Endothelial cell of umbilical vein (primary cell): ENCODE results near the gene CEBPB. TPM values are rescaled to one million over a fixed set of nuclear protein-coding genes. Genes with fewer than 3 reads are reported as not detected.

Experiments used
- BruUV-seq: library from RNA; stranded (reverse); fragments of 400-500 nt; replicated peaks from 2 replicates; lab custom pipeline; 2021; lab: Mats Ljungman, UMichigan
- CTCF ChIA-PET: fragments of 300-600, 350-600 bp; sonication (Branson Sonifier 250); formaldehyde crosslinking; loops from one replicate; lab custom pipeline; 2021; ENCODE audit warnings: antibody characterized with exemption, inconsistent platforms; lab: Charles Lee
- POLR2A ChIA-PET: fragments of 300-600, 350-600 bp; sonication (Branson Sonifier 250); formaldehyde crosslinking; loops from one replicate; lab custom pipeline; 2021; ENCODE audit warnings: antibody characterized with exemption, inconsistent platforms; lab: Charles Lee
- DNase-seq: peaks from one replicate; pipeline ENCODE4 v3.0.0-alpha.2; 2011; ENCODE audit warnings: low read depth, low spot score
- FAIRE-seq: peaks from 2 replicates; lab custom pipeline; 2011; peaks lifted over from hg19 to GRCh38; lab: Jason Lieb, UNC
- H2AFZ ChIP-seq: 2 replicates; pipeline ENCODE4 v1.6.0; 2012; ENCODE audit warnings: low read depth, low read length, control low read depth, inconsistent platforms
- H3K27ac ChIP-seq: 2 replicates; pipeline ENCODE4 v1.5.1; 2011; ENCODE audit warnings: low read depth, mild to moderate bottlenecking, control low read depth, low read length, moderate library complexity; ENCODE audit not compliant: insufficient read depth
- H3K27me3 ChIP-seq, 2 experiments: 2 replicates each; pipeline versions ENCODE4 v1.6.0 to v1.6.1; 2011; ENCODE audit warnings: low read length in 2 of 2, mixed read lengths in 1 of 2; ENCODE audit not compliant: control insufficient read depth in 2 of 2, insufficient read depth in 2 of 2
- H3K36me3 ChIP-seq, 2 experiments: 2 replicates in 1 of 2; 3 replicates in 1 of 2; pipeline ENCODE4 v1.5.1; 2011; ENCODE audit warnings: low read length in 2 of 2, mild to moderate bottlenecking in 1 of 2, moderate library complexity in 1 of 2; ENCODE audit not compliant: control insufficient read depth in 2 of 2, insufficient read depth in 2 of 2; ENCODE audit errors: extremely low read depth in 1 of 2
- H3K4me1 ChIP-seq: 3 replicates; pipeline ENCODE4 v1.5.1; 2011; ENCODE audit warnings: mild to moderate bottlenecking, low read length; ENCODE audit not compliant: control insufficient read depth, insufficient read depth; ENCODE audit errors: extremely low read depth
- H3K4me2 ChIP-seq: 2 replicates; pipeline ENCODE4 v1.6.1; 2011; ENCODE audit warnings: low read length, control low read depth, mixed read lengths; ENCODE audit not compliant: insufficient read depth
- H3K4me3 ChIP-seq, 3 experiments: fragments of 200-600 bp in 1 of 3; sonication (generic), shearing (Covaris generic) in 1 of 3; replicated peaks in 1 of 3; 2 replicates each; pipeline ENCODE4 v1.5.1; 2011 to 2016; ENCODE audit warnings: control low read depth in 3 of 3, low read length in 3 of 3, mild to moderate bottlenecking in 2 of 3, inconsistent platforms in 1 of 3, low read depth in 1 of 3, moderate library complexity in 1 of 3; ENCODE audit not compliant: insufficient read depth in 1 of 3
- H3K79me2 ChIP-seq: 2 replicates; pipeline ENCODE4 v1.6.0; 2012; ENCODE audit warnings: low read length, inconsistent platforms; ENCODE audit not compliant: control insufficient read depth, insufficient read depth
- H3K9ac ChIP-seq: replicated peaks from 2 replicates; pipeline ENCODE3; 2011; ENCODE audit warnings: low read length, control low read depth; ENCODE audit not compliant: insufficient read depth; ENCODE audit errors: extremely low read depth
- H3K9me1 ChIP-seq: replicated peaks from 3 replicates; pipeline ENCODE4 v1.6.0; 2011; ENCODE audit warnings: mild to moderate bottlenecking, low read length; ENCODE audit not compliant: control insufficient read depth, insufficient read depth; ENCODE audit errors: extremely low read depth
- H3K9me3 ChIP-seq: replicated peaks from 2 replicates; pipeline ENCODE4 v1.5.1; 2012; ENCODE audit warnings: low read length, inconsistent platforms; ENCODE audit not compliant: control insufficient read depth, insufficient read depth
- H4K20me1 ChIP-seq: replicated peaks from 2 replicates; pipeline ENCODE3; 2011; ENCODE audit warnings: mild to moderate bottlenecking, low read length; ENCODE audit not compliant: control insufficient read depth, insufficient read depth; ENCODE audit errors: extremely low read depth
- CTCF ChIP-seq, 2 donors: IDR thresholded peaks; 1 replicate in 1 of 2; 2 replicates in 1 of 2; pipeline ENCODE4 v1.5.1; 2011; ENCODE audit warnings: low read length in 2 of 2, mild to moderate bottlenecking in 2 of 2, moderate library complexity in 2 of 2, control low read depth in 1 of 2, inconsistent platforms in 1 of 2, low read depth in 1 of 2; ENCODE audit not compliant: insufficient read depth in 1 of 2; ENCODE audit errors: extremely low read depth in 1 of 2
- EZH2 ChIP-seq: IDR thresholded peaks from 2 replicates; pipeline ENCODE4 v1.6.1; 2012; ENCODE audit warnings: borderline replicate concordance, low read depth, mild to moderate bottlenecking, moderate library complexity, low read length, inconsistent platforms; ENCODE audit not compliant: severe bottlenecking
- FOS ChIP-seq: IDR thresholded peaks from 2 replicates; pipeline ENCODE4 v1.6.1; 2011; ENCODE audit warnings: mild to moderate bottlenecking, low read length, moderate library complexity, borderline replicate concordance; ENCODE audit not compliant: insufficient read depth
- GATA2 ChIP-seq: IDR thresholded peaks from 2 replicates; pipeline ENCODE4 v1.7.0; 2011; ENCODE audit warnings: low read depth, mild to moderate bottlenecking, moderate library complexity, mixed read lengths, low read length; ENCODE audit not compliant: insufficient read length, insufficient read depth
- JUN ChIP-seq: IDR thresholded peaks from 2 replicates; pipeline ENCODE4 v1.6.1; 2011; ENCODE audit warnings: borderline replicate concordance, low read depth; ENCODE audit not compliant: insufficient read length, insufficient read depth
- MAX ChIP-seq: IDR thresholded peaks from 2 replicates; pipeline ENCODE4 v1.6.1; 2011; ENCODE audit not compliant: insufficient read depth, insufficient read length
- MYC ChIP-seq: IDR thresholded peaks from one replicate; pipeline ENCODE4 v1.6.1; 2011; ENCODE audit warnings: mild to moderate bottlenecking, low read depth, low read length
- POLR2A ChIP-seq: IDR thresholded peaks from 2 replicates; pipeline ENCODE4 v1.6.1; 2012; ENCODE audit warnings: low read depth, mild to moderate bottlenecking, control low read depth, low read length
- POLR2AphosphoS5 ChIP-seq: IDR thresholded peaks from 2 replicates; pipeline ENCODE4 v1.6.1; 2012; ENCODE audit warnings: low read depth, mild to moderate bottlenecking, control low read depth, low read length, moderate library complexity; ENCODE audit not compliant: insufficient read depth
- dilution Hi-C: fragments of 300-500 bp; cut with MboI; formaldehyde crosslinking; loops from one replicate; pipeline ENCODE4 v1.15.0; 2019; ENCODE audit warnings: low sequenced_read_pairs; ENCODE audit not compliant: extremely low pct_ligation_motif_present
- intact Hi-C: fragments of 100-400 bp; cut with micrococcal nuclease; formaldehyde crosslinking; loops from one replicate; pipeline ENCODE4 v1.10.0; 2022
- polyA plus RNA-seq, 4 experiments: library from polyadenylated mRNA; depleted of rRNA in 3 of 4; stranded (reverse) in 3 of 4; unstranded in 1 of 4; fragments of >200 nt; gene quantifications; 2 replicates each; pipeline versions ENCODE4 v1.2.1 to v1.2.3, GENCODE V29; 2011 to 2012; ENCODE audit warnings: missing spikeins in 1 of 4
- total RNA-seq: library from RNA; stranded (reverse); gene quantifications from 2 replicates; pipeline ENCODE4 v1.2.3, GENCODE V29; 2021

CEBPB gene
- total and polyA plus RNA-seq, 2 donors (not counting 3 experiments of a cell fraction or from before 2014, with no cell fraction given), result 3.7 to 11.4 TPM

DNA sequence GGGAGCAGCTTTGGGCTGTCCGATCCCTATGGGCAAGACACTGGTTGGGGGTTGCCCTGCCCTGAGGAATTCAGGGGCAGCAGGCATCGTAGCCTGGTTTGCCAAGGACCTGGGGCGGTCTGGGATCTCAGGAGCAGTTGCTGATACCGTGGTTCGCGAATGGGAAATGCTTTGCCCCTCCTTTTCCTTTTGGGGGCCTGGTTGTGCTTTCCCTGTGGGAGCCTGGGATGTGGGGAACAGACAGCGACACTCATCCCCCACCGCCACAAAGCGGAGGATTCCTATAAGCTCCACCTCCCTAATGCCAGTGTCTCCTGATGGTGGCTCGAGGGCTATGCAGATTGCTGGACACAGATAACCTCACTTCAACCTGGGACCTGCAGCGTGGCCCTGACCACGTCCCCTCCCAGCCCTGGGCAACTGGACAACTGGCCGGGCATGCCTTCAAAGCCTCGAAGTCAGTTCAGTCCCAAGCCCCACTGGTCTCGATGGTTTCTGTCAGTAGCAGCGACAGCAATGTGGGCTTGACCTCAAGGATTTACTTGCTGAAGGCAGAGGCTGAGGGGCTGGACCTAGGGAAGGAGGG, 3.3 kb downstream of the CEBPB start:
- DNase-seq (no peak), FAIRE-seq (no peak)
- no peak overlapping the region for H3K9ac ChIP-seq
- H3K79me2 ChIP-seq, result peaks cover 11% of the 10 kb centered on the region
- H3K27ac ChIP-seq, result no peak overlapping the region
- POLR2A ChIA-PET, result no interaction called here
- peaks cover 12% of the 10 kb centered on the region for H3K4me1 ChIP-seq
- intact Hi-C loops, result loop anchor here (2.0 kb wide), 1 partner anchor 115 kb away; no protein-coding TSS in a partner anchor
- H4K20me1 ChIP-seq, result no peaks in the 10 kb centered on the region
- no peak overlapping the region for H3K4me3 ChIP-seq
- no peaks in the 10 kb centered on the region for H3K27me3 ChIP-seq
- no peaks in the 10 kb centered on the region for H3K9me1 ChIP-seq
- H3K36me3 ChIP-seq, result no peaks in the 10 kb centered on the region
- dilution Hi-C loops, result no loop called here
- H3K9me3 ChIP-seq, result no peaks in the 10 kb centered on the region
- CTCF ChIA-PET, result no interaction called here
- H2AFZ ChIP-seq, result no peak overlapping the region
- TF ChIP-seq POLR2A (no peak), FOS (no peak), MYC (no peak), POLR2AphosphoS5 (no peak), EZH2 (no peak), JUN (no peak), CTCF (IDR thresholded peaks at IDR 0.05; ENCODE audit: extremely low read depth in 1 of 2, insufficient read depth in 1 of 2, low read depth in 1 of 2, low read length in 2 of 2) (no peak), MAX (no peak), GATA2 (no peak)
- no peak overlapping the region for H3K4me2 ChIP-seq
- no TSS peak for BruUV-seq
